Calu3 (cell line): ENCODE measurements around the gene ETFA. TPM values are rescaled to one million over a fixed set of nuclear protein-coding genes. Genes with fewer than 3 reads are reported as not detected.

ENCODE experiments used
- BruUV-seq: library from RNA; stranded (reverse); fragments of 400-500 nt; replicated peaks from 2 replicates; lab custom pipeline; 2021; lab: Mats Ljungman, UMichigan
- CTCF ChIA-PET: fragments of 300-600 bp; sonication (Branson Sonifier 250); formaldehyde crosslinking; loops from one replicate; lab custom pipeline; 2022; ENCODE audit warnings: antibody characterized with exemption; lab: Charles Lee
- DNase-seq: peaks from one replicate; pipeline ENCODE4 v3.0.0; 2022
- H3K27ac Mint-ChIP-seq: one replicate; pipeline ENCODE4 v1.8.0; 2022; ENCODE audit warnings: mixed read lengths; ENCODE audit not compliant: unreplicated experiment
- H3K27me3 Mint-ChIP-seq: one replicate; pipeline ENCODE4 v1.8.0; 2022; ENCODE audit warnings: mixed read lengths; ENCODE audit not compliant: unreplicated experiment
- H3K36me3 Mint-ChIP-seq: one replicate; pipeline ENCODE4 v1.8.0; 2022; ENCODE audit warnings: mild to moderate bottlenecking, moderate library complexity, mixed read lengths; ENCODE audit not compliant: insufficient read depth, unreplicated experiment
- H3K4me1 Mint-ChIP-seq: one replicate; pipeline ENCODE4 v1.8.0; 2022; ENCODE audit warnings: mild to moderate bottlenecking, low read depth, mixed read lengths; ENCODE audit not compliant: unreplicated experiment
- H3K4me3 Mint-ChIP-seq: one replicate; pipeline ENCODE4 v1.8.0; 2022; ENCODE audit warnings: mild to moderate bottlenecking, low read depth, moderate library complexity, mixed read lengths; ENCODE audit not compliant: unreplicated experiment
- H3K9me3 Mint-ChIP-seq: one replicate; pipeline ENCODE4 v1.8.0; 2022; ENCODE audit warnings: low read depth, mixed read lengths; ENCODE audit not compliant: unreplicated experiment
- CTCF ChIP-seq: fragments of 200-600 bp; IDR thresholded peaks from one replicate; pipeline ENCODE4 v1.8.0; 2022; ENCODE audit warnings: antibody characterized with exemption; ENCODE audit not compliant: unreplicated experiment
- intact Hi-C: fragments of 100-400 bp; cut with micrococcal nuclease; formaldehyde crosslinking; loops from one replicate; pipeline ENCODE4 v1.10.0; 2022; ENCODE audit not compliant: unreplicated experiment
- total RNA-seq: library from RNA; stranded (reverse); gene quantifications from 2 replicates; pipeline ENCODE4 v1.2.3, GENCODE V29; 2022

Gene ETFA
- total RNA-seq, 1 experiment from 2014 or later: 230 TPM

GRCh38 chr15:76338486-76339304 lies 27.4 kb upstream of the ETFA start:
- CTCF ChIA-PET: no interaction called here
- Mint-ChIP-seq H3K36me3 (peaks cover 57% of the 10 kb centered on the region), H3K4me3 (peak overlapping the region; percentile 2), H3K27ac (peak overlapping the region; percentile 5), H3K27me3 (no peaks in the 10 kb centered on the region), H3K4me1 (peaks cover 27% of the 10 kb centered on the region), H3K9me3 (no peaks in the 10 kb centered on the region)
- BruUV-seq: no TSS peak
- no peak for TF ChIP-seq CTCF
- DNase-seq: no peak
- intact Hi-C loops: no loop called here

GRCh38 chr15:76337696-76338485 lies 26.6 kb upstream of the ETFA start:
- intact Hi-C loops: no loop called here
- BruUV-seq: no TSS peak
- Mint-ChIP-seq H3K27me3 (no peaks in the 10 kb centered on the region), H3K4me3 (peak overlapping the region; percentile 79), H3K9me3 (no peaks in the 10 kb centered on the region), H3K4me1 (peaks cover 28% of the 10 kb centered on the region), H3K36me3 (peaks cover 57% of the 10 kb centered on the region), H3K27ac (peak overlapping the region; percentile 5)
- no peak for DNase-seq
- no peak for TF ChIP-seq CTCF
- CTCF ChIA-PET: interaction anchor here (0.7 to 1.5 kb wide), 2 partner anchors 9 to 476 kb away, joined by 3 read pairs; no protein-coding TSS in a partner anchor

- H3K9me3 Mint-ChIP-seq: no peaks in the 10 kb centered on the region
- H3K27ac Mint-ChIP-seq: peak overlapping the region; percentile 50
- CTCF ChIA-PET: interaction anchor here (0.5 to 1.5 kb wide), 9 partner anchors 8 to 477 kb away, joined by 3 to 10 read pairs (median 3); no protein-coding TSS in a partner anchor
- peaks cover 28% of the 10 kb centered on the region for H3K4me1 Mint-ChIP-seq
- TF ChIP-seq CTCF: no peak
- BruUV-seq: TSS peak; percentile 85
- no peak for DNase-seq
- H3K36me3 Mint-ChIP-seq: peaks cover 57% of the 10 kb centered on the region
- H3K4me3 Mint-ChIP-seq: peak overlapping the region; percentile 79
- intact Hi-C loops: no loop called here
- H3K27me3 Mint-ChIP-seq: no peaks in the 10 kb centered on the region
These were observed 25.9 kb upstream of the ETFA start for GRCh38 chr15:76337059-76337695.
